ENCODE measurements around the gene ENGASE. TPM values are rescaled to one million over a fixed set of nuclear protein-coding genes. Genes with fewer than 3 reads are reported as not detected.

The ENGASE gene
- total and polyA plus RNA-seq, 2 experiments from 2014 or later: 9.0 to 27.1 TPM

- peaks cover 3% of the 10 kb centered on the region; the same call in 2 of the 3 replicates for H3K4me1 Mint-ChIP-seq
- H2AFZ ChIP-seq: no peak overlapping the region
Observed at GRCh38 chr17:79115487-79115886, 40.9 kb downstream of the ENGASE start.

GRCh38 chr17:79116575-79117368 is 42.1 kb downstream of the ENGASE start:
- no peak overlapping the region for H2AFZ ChIP-seq
- Mint-ChIP-seq H3K27me3 (ENCODE audit: insufficient read depth, low read depth, poor library complexity) (peaks cover 5% of the 10 kb centered on the region), H3K4me3 (no peak overlapping the region), H3K9me3 (no peaks in the 10 kb centered on the region), H3K4me1 (peaks cover 3% of the 10 kb centered on the region; the same call in 2 of the 3 replicates), H3K36me3 (ENCODE audit: low read depth) (no peaks in the 10 kb centered on the region), H3K27ac (no peak overlapping the region)
- ATAC-seq (peak; percentile 14; the same call in 2 of the 3 replicates), DNase-seq (ENCODE audit: low spot score) (no peak)
- TF ChIP-seq POLR2AphosphoS5 (IDR thresholded peaks at IDR 0.05; ENCODE audit: low read depth) (no peak), JUNB (IDR thresholded peaks at IDR 0.05; ENCODE audit: unreplicated experiment) (no peak), ZNF462 (CRISPR knock-in tag; IDR thresholded peaks at IDR 0.05) (no peak), NANOG (IDR thresholded peaks at IDR 0.05; ENCODE audit: borderline replicate concordance) (no peak), CREB1 (CRISPR knock-in tag; IDR thresholded peaks at IDR 0.05; ENCODE audit: low read depth) (no peak), REST (IDR thresholded peaks at IDR 0.05; ENCODE audit: unreplicated experiment) (no peak), CTCF (conservative IDR thresholded peaks at IDR 0.05; ENCODE audit: low read depth in 2 of 2) (no peak), ZNF114 (CRISPR knock-in tag; IDR thresholded peaks at IDR 0.05) (no peak)
- H3K36me3 ChIP-seq (ENCODE audit: insufficient read depth): no peaks in the 10 kb centered on the region
- no peaks in the 10 kb centered on the region for H3K79me2 ChIP-seq (replicated peaks; ENCODE audit: insufficient read depth)
- no peaks in the 10 kb centered on the region for H3K27me3 ChIP-seq (ENCODE audit: insufficient read depth)
- H3K4me1 ChIP-seq (ENCODE audit: insufficient read depth): no peaks in the 10 kb centered on the region
- H3K27ac ChIP-seq (ENCODE audit: low read depth): no peak overlapping the region
- no peak overlapping the region for H3K4me3 ChIP-seq
- H3K9me2 ChIP-seq (ENCODE audit: insufficient read depth): no peaks in the 10 kb centered on the region
- no peaks in the 10 kb centered on the region for H3F3A ChIP-seq (replicated peaks; ENCODE audit: low read depth)
- H4K20me1 ChIP-seq (replicated peaks; ENCODE audit: insufficient read depth): peaks cover 6% of the 10 kb centered on the region; the same call in 1 of the 2 replicates
- H3K4me2 ChIP-seq: no peak overlapping the region

More at GRCh38 chr17:79115487-79115886, 40.9 kb downstream of the ENGASE start:
- Histone ChIP-seq H3K4me1 (ENCODE audit: insufficient read depth) (no peaks in the 10 kb centered on the region), H3K4me3 (no peak overlapping the region), H3K4me2 (no peak overlapping the region), H3K27me3 (ENCODE audit: insufficient read depth) (no peaks in the 10 kb centered on the region), H3K9me2 (ENCODE audit: insufficient read depth) (no peaks in the 10 kb centered on the region), H3K27ac (ENCODE audit: low read depth) (no peak overlapping the region), H3F3A (replicated peaks; ENCODE audit: low read depth) (no peaks in the 10 kb centered on the region), H3K79me2 (replicated peaks; ENCODE audit: insufficient read depth) (no peaks in the 10 kb centered on the region), H3K36me3 (ENCODE audit: insufficient read depth) (no peaks in the 10 kb centered on the region), H4K20me1 (replicated peaks; ENCODE audit: insufficient read depth) (peaks cover 6% of the 10 kb centered on the region; the same call in 1 of the 2 replicates)
- Mint-ChIP-seq H3K36me3 (ENCODE audit: low read depth) (no peaks in the 10 kb centered on the region), H3K27me3 (ENCODE audit: insufficient read depth, low read depth, poor library complexity) (peaks cover 7% of the 10 kb centered on the region), H3K4me3 (no peak overlapping the region), H3K9me3 (no peaks in the 10 kb centered on the region), H3K27ac (no peak overlapping the region)
- no peak for TF ChIP-seq ZNF331 (CRISPR knock-in tag; IDR thresholded peaks at IDR 0.05; ENCODE audit: low read depth)
- no peak for TF ChIP-seq CREB1 (CRISPR knock-in tag; IDR thresholded peaks at IDR 0.05; ENCODE audit: low read depth)
- no peak for ATAC-seq
- no peak for DNase-seq (ENCODE audit: low spot score)

Data from GM23338 (cell line).